Endodermal cell (in vitro differentiated cells): Measurements from ENCODE around the gene USP17L5. TPM values are rescaled to one million over a fixed set of nuclear protein-coding genes. Genes with fewer than 3 reads are reported as not detected.
"Not testable (repeated sequence)": the region's sequence is repeated elsewhere in the genome, so short reads cannot be mapped to it uniquely, and the experiment has no call there.

Source experiments
- DNase-seq: peaks from one replicate; pipeline ENCODE4 v3.0.0-alpha.2; 2017
- H3K27ac ChIP-seq: 2 replicates; pipeline ENCODE4 v1.5.1; 2013; ENCODE audit warnings: mild to moderate bottlenecking, low read depth, low read length, moderate library complexity
- H3K27me3 ChIP-seq: 2 replicates; pipeline ENCODE4 v1.6.1; 2013; ENCODE audit warnings: mild to moderate bottlenecking, low read length, moderate library complexity; ENCODE audit not compliant: insufficient read depth, control insufficient read depth, poor library complexity, severe bottlenecking
- H3K36me3 ChIP-seq: 2 replicates; pipeline ENCODE4 v1.7.0; 2013; ENCODE audit warnings: mild to moderate bottlenecking, low read length, moderate library complexity; ENCODE audit not compliant: control insufficient read depth, insufficient read depth
- H3K4me1 ChIP-seq: one replicate; pipeline ENCODE4 v1.7.0; 2013; ENCODE audit warnings: low read length; ENCODE audit not compliant: control insufficient read depth, insufficient read depth
- H3K4me3 ChIP-seq: 2 replicates; pipeline ENCODE4 v1.5.1; 2013; ENCODE audit warnings: mild to moderate bottlenecking, low read length, moderate library complexity
- H3K9ac ChIP-seq: 2 replicates; pipeline ENCODE4 v1.6.1; 2013; ENCODE audit warnings: mild to moderate bottlenecking, low read length, moderate library complexity; ENCODE audit not compliant: poor library complexity, severe bottlenecking; ENCODE audit errors: extremely low read depth
- H3K9me3 ChIP-seq: 2 replicates; pipeline ENCODE4 v1.6.1; 2013; ENCODE audit warnings: mild to moderate bottlenecking, low read length, moderate library complexity; ENCODE audit not compliant: control insufficient read depth
- H3K27ac Mint-ChIP-seq: 2 replicates; pipeline ENCODE4 v1.8.0; 2020; ENCODE audit warnings: mixed read lengths
- H3K27me3 Mint-ChIP-seq: 2 replicates; pipeline ENCODE4 v1.8.0; 2021; ENCODE audit warnings: mild to moderate bottlenecking, mixed read lengths; ENCODE audit not compliant: insufficient read depth
- H3K36me3 Mint-ChIP-seq: 2 replicates; pipeline ENCODE4 v1.8.0; 2020; ENCODE audit warnings: low read depth, mixed read lengths
- H3K4me1 Mint-ChIP-seq: 2 replicates; pipeline ENCODE4 v1.8.0; 2020; ENCODE audit warnings: mixed read lengths
- H3K4me3 Mint-ChIP-seq: 2 replicates; pipeline ENCODE4 v1.8.0; 2020; ENCODE audit warnings: mild to moderate bottlenecking, moderate library complexity, mixed read lengths
- H3K9me3 Mint-ChIP-seq: 2 replicates; pipeline ENCODE4 v1.8.0; 2020; ENCODE audit warnings: mild to moderate bottlenecking, mixed read lengths
- WGBS, 2 experiments: methylation state at CpG; one replicate each; pipeline versions ENCODE4 v1.1.5 to v1.1.7; 2013; ENCODE audit warnings: missing lambda C conversion rate in 2 of 2, mixed read lengths in 1 of 2; ENCODE audit not compliant: insufficient coverage in 1 of 2, insufficient read length in 1 of 2; 5-methylcytosine and 5-hydroxymethylcytosine counted together
- long read RNA-seq, 4 experiments: library from polyadenylated mRNA in 2 of 4; library from RNA in 1 of 4; library from capped mRNA in 1 of 4; stranded (forward) in 3 of 4; unstranded in 1 of 4; transcript quantifications; one replicate each; pipeline ENCODE4 v2.0.0, GENCODE V29; 2020 to 2021; ENCODE audit warnings: inconsistent platforms in 1 of 4
- polyA plus RNA-seq, 2 experiments: library from polyadenylated mRNA; stranded (reverse); fragments of 50-300 nt; gene quantifications; one replicate each; pipeline ENCODE4 v1.2.3, GENCODE V29; 2013
- total RNA-seq, 2 donors: library from RNA; stranded (reverse); fragmentation: NEBNext Ultra II Directional in 1 of 2; extraction: Animal tissue kit (Norgen Biotek cat#: 25700) in 1 of 2; gene quantifications; 2 replicates in 1 of 2; 3 replicates in 1 of 2; pipeline ENCODE4 v1.2.1, GENCODE V29; 2021

Gene USP17L5
- total RNA-seq = not detected
- polyA plus RNA-seq (2013, experiment 1 of 2) = not detected
- polyA plus RNA-seq (2013, experiment 2 of 2) = not detected
- long read RNA-seq, experiment 1 = 0 reads
- long read RNA-seq, experiment 2 = 0 reads
- long read RNA-seq, experiment 3 = 0 reads
- long read RNA-seq, experiment 4 = 0 reads

GRCh38 chr4:9339103-9339502, at the start of gene USP17L5:
Gene USP17L5 (plus strand): TSS chr4:9339403. CDS start chr4:9339403, 0 bp downstream.
- WGBS, 2 experiments = no CpG with 5 or more reads among the region's 15 CpGs
- DNase-seq = not testable (repeated sequence)

GRCh38 chr4:9324191-9324590, 15.0 kb upstream of the USP17L5 start:
- not testable (repeated sequence) for H3K27me3 ChIP-seq, H3K36me3 Mint-ChIP-seq, H3K27me3 Mint-ChIP-seq, H3K9ac ChIP-seq, DNase-seq, H3K4me3 Mint-ChIP-seq, H3K4me1 ChIP-seq, H3K9me3 ChIP-seq, H3K4me1 Mint-ChIP-seq, H3K27ac ChIP-seq, H3K36me3 ChIP-seq, H3K27ac Mint-ChIP-seq, H3K9me3 Mint-ChIP-seq, H3K4me3 ChIP-seq
- WGBS, 2 experiments = 44% methylated on average over 3 of the region's 13 CpGs; no CpG with 5 or more reads in 1 of the 2 experiments

More at GRCh38 chr4:9339103-9339502, at the start of gene USP17L5:
- H3K4me3 ChIP-seq, H3K9ac ChIP-seq, H3K27ac ChIP-seq, H3K4me3 Mint-ChIP-seq, H3K27me3 ChIP-seq, H3K27ac Mint-ChIP-seq, H3K9me3 Mint-ChIP-seq, H3K9me3 ChIP-seq, H3K27me3 Mint-ChIP-seq, H3K4me1 Mint-ChIP-seq, H3K4me1 ChIP-seq, H3K36me3 Mint-ChIP-seq, H3K36me3 ChIP-seq: not testable (repeated sequence)

GRCh38 chr4:9324865-9325264, 14.3 kb upstream of the USP17L5 start, which contains the start of gene USP17L24:
Gene USP17L24 (plus strand): TSS chr4:9325165. CDS start chr4:9325165, 0 bp downstream.
- not testable (repeated sequence) for H3K27me3 ChIP-seq, H3K27me3 Mint-ChIP-seq, H3K9ac ChIP-seq, H3K4me3 ChIP-seq, H3K27ac Mint-ChIP-seq, H3K36me3 Mint-ChIP-seq, H3K9me3 ChIP-seq, H3K9me3 Mint-ChIP-seq, H3K4me1 ChIP-seq, H3K27ac ChIP-seq, DNase-seq, H3K36me3 ChIP-seq, H3K4me1 Mint-ChIP-seq, H3K4me3 Mint-ChIP-seq
- no CpG with 5 or more reads among the region's 15 CpGs for WGBS, 2 experiments

GRCh38 chr4:9329611-9330010, 9.6 kb upstream of the USP17L5 start, which contains the start of gene USP17L25:
Gene USP17L25 (plus strand): TSS chr4:9329911. CDS start chr4:9329911, 0 bp downstream.
- not testable (repeated sequence) for H3K36me3 ChIP-seq, H3K27ac ChIP-seq, DNase-seq, H3K27me3 Mint-ChIP-seq, H3K4me1 Mint-ChIP-seq, H3K4me1 ChIP-seq, H3K36me3 Mint-ChIP-seq, H3K9me3 Mint-ChIP-seq, H3K4me3 Mint-ChIP-seq, H3K27me3 ChIP-seq, H3K4me3 ChIP-seq, H3K27ac Mint-ChIP-seq, H3K9me3 ChIP-seq, H3K9ac ChIP-seq
- WGBS, 2 experiments = no CpG with 5 or more reads among the region's 15 CpGs

DNA sequence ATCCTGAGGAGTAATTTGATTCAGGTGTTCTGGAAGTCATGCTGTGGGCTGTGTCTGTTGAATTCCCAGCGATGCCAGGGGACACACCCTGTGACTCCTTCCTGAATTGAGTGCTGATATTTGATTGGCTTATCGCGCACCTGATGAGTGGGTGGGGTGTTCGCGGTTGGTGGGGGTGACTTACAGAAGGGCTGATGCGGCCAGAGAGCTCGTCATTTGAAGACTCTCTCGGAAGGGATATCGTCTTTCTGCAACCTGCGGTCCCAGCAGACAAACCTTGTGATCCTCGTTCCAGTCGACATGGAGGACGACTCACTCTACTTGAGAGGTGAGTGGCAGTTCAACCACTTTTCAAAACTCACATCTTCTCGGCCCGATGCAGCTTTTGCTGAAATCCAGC, 4.8 kb upstream of the USP17L5 start, which contains the start of gene USP17L26:
Gene USP17L26 (plus strand): TSS at position 301 of the 400 bp plus-strand sequence. CDS start 0 bp downstream, at position 301.
- H3K9me3 ChIP-seq, H3K4me1 ChIP-seq, H3K27ac ChIP-seq, H3K9me3 Mint-ChIP-seq, H3K4me1 Mint-ChIP-seq, DNase-seq, H3K4me3 ChIP-seq, H3K36me3 Mint-ChIP-seq, H3K36me3 ChIP-seq, H3K4me3 Mint-ChIP-seq, H3K27ac Mint-ChIP-seq, H3K27me3 Mint-ChIP-seq, H3K9ac ChIP-seq, H3K27me3 ChIP-seq: not testable (repeated sequence)
- no CpG with 5 or more reads among the region's 15 CpGs for whole genome bisulfite sequencing, 2 experiments

DNA sequence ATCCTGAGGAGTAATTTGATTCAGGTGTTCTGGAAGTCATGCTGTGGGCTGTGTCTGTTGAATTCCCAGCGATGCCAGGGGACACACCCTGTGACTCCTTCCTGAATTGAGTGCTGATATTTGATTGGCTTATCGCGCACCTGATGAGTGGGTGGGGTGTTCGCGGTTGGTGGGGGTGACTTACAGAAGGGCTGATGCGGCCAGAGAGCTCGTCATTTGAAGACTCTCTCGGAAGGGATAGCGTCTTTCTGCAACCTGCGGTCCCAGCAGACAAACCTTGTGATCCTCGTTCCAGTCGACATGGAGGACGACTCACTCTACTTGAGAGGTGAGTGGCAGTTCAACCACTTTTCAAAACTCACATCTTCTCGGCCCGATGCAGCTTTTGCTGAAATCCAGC, 4.6 kb downstream of the USP17L5 start, which contains the start of gene USP17L27:
Gene USP17L27 (plus strand): TSS at position 301 of the 400 bp plus-strand sequence. CDS start 0 bp downstream, at position 301.
- not testable (repeated sequence) for H3K9me3 ChIP-seq, H3K36me3 Mint-ChIP-seq, H3K27me3 Mint-ChIP-seq, H3K4me1 ChIP-seq, H3K9ac ChIP-seq, H3K4me3 Mint-ChIP-seq, H3K4me1 Mint-ChIP-seq, H3K9me3 Mint-ChIP-seq, H3K4me3 ChIP-seq, H3K36me3 ChIP-seq, DNase-seq, H3K27ac ChIP-seq, H3K27me3 ChIP-seq, H3K27ac Mint-ChIP-seq
- no CpG with 5 or more reads among the region's 15 CpGs for WGBS, 2 experiments

- H3K9me3 Mint-ChIP-seq, H3K4me1 ChIP-seq, H3K27me3 ChIP-seq, H3K36me3 Mint-ChIP-seq, H3K27me3 Mint-ChIP-seq, H3K4me3 ChIP-seq, H3K27ac Mint-ChIP-seq, H3K27ac ChIP-seq, H3K36me3 ChIP-seq, DNase-seq, H3K4me3 Mint-ChIP-seq, H3K9ac ChIP-seq, H3K9me3 ChIP-seq, H3K4me1 Mint-ChIP-seq: not testable (repeated sequence)
- WGBS, 2 experiments = no CpG with 5 or more reads among the region's 15 CpGs
These were observed 9.4 kb downstream of the USP17L5 start, which contains the start of gene USP17L28 for GRCh38 chr4:9348593-9348992. Gene USP17L28 (plus strand): TSS chr4:9348893. CDS start chr4:9348893, 0 bp downstream.
